ENCODE results near the gene NETO2. TPM values are rescaled to one million over a fixed set of nuclear protein-coding genes. Genes with fewer than 3 reads are reported as not detected.

The NETO2 gene
- total and polyA plus RNA-seq, 2 donors from 2014 or later = 1.4 to 4.8 TPM

- H3K9ac ChIP-seq (ENCODE audit: low read length in 3 of 3) = no peak overlapping the region
- TF ChIP-seq, protein P1, sequence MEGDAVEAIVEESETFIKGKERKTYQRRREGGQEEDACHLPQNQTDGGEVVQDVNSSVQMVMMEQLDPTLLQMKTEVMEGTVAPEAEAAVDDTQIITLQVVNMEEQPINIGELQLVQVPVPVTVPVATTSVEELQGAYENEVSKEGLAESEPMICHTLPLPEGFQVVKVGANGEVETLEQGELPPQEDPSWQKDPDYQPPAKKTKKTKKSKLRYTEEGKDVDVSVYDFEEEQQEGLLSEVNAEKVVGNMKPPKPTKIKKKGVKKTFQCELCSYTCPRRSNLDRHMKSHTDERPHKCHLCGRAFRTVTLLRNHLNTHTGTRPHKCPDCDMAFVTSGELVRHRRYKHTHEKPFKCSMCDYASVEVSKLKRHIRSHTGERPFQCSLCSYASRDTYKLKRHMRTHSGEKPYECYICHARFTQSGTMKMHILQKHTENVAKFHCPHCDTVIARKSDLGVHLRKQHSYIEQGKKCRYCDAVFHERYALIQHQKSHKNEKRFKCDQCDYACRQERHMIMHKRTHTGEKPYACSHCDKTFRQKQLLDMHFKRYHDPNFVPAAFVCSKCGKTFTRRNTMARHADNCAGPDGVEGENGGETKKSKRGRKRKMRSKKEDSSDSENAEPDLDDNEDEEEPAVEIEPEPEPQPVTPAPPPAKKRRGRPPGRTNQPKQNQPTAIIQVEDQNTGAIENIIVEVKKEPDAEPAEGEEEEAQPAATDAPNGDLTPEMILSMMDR (IDR thresholded peaks at IDR 0.05; ENCODE audit: borderline replicate concordance, extremely low read depth, insufficient read depth) = no peak
- no peaks in the 10 kb centered on the region for H3K4me1 ChIP-seq (ENCODE audit: control insufficient read depth in 2 of 3, insufficient read depth in 2 of 3, low read depth in 1 of 3, low read length in 3 of 3)
- H3K36me3 ChIP-seq (ENCODE audit: control insufficient read depth in 2 of 3, insufficient read depth in 3 of 3, low read length in 3 of 3) = no peaks in the 10 kb centered on the region
- FAIRE-seq (no peak), DNase-seq (no peak)
- intact Hi-C loops (cut with DNase I) = no loop called here
- no peaks in the 10 kb centered on the region for H3K9me3 ChIP-seq (ENCODE audit: control insufficient read depth in 2 of 3, insufficient read depth in 1 of 3, low read length in 3 of 3)
- no peak overlapping the region for H3K4me3 ChIP-seq (ENCODE audit: low read length in 3 of 3)
- no peaks in the 10 kb centered on the region for H3K27me3 ChIP-seq (ENCODE audit: control insufficient read depth, insufficient read depth, low read length)
- H3K27ac ChIP-seq (ENCODE audit: low read depth in 2 of 2, low read length in 2 of 2) = no peak overlapping the region
Observed at GRCh38 chr16:47028767-47029377, 114.9 kb downstream of the NETO2 start.

Other genes with a start within 250 kb of the NETO2 start
- 54.4 TPM for gene DNAJA2, start 170.3 kb downstream of the NETO2 start, total RNA-seq
- 47.3 TPM for gene DNAJA2, start 170.3 kb downstream of the NETO2 start, polyA plus RNA-seq (ENCODE audit: insufficient read depth, low read depth, low replicate concordance)